GM12872 (cell line): ENCODE results near the gene ATP5PF.

Experiments used
- TF ChIP-seq, protein P1 (sequence below): IDR thresholded peaks from 3 replicates; pipeline ENCODE4 v1.5.1; 2011; ENCODE audit warnings: low read depth, mild to moderate bottlenecking, low read length, moderate library complexity; ENCODE audit not compliant: insufficient read depth

The ATP5PF gene

DNA sequence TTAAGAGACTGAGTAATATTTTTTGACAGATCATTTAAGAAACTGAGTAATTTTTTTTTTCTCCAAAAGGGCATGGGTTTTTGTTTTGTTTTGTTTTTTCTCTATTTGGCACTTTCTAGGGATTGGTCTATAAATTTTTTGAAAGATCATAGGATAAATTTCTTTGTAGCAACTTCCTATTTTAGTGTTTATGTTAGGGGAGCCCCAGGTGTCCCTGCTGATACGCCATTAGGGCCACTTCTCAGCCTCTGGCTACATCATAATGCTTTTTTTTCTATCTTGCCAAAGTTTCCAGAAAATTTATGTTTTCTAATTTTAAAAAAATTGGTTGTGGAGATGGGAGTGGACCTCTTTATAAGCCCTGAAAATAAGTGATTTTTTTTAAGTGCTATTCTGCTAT, 2.7 kb upstream of the ATP5PF start:
- TF ChIP-seq, protein P1, sequence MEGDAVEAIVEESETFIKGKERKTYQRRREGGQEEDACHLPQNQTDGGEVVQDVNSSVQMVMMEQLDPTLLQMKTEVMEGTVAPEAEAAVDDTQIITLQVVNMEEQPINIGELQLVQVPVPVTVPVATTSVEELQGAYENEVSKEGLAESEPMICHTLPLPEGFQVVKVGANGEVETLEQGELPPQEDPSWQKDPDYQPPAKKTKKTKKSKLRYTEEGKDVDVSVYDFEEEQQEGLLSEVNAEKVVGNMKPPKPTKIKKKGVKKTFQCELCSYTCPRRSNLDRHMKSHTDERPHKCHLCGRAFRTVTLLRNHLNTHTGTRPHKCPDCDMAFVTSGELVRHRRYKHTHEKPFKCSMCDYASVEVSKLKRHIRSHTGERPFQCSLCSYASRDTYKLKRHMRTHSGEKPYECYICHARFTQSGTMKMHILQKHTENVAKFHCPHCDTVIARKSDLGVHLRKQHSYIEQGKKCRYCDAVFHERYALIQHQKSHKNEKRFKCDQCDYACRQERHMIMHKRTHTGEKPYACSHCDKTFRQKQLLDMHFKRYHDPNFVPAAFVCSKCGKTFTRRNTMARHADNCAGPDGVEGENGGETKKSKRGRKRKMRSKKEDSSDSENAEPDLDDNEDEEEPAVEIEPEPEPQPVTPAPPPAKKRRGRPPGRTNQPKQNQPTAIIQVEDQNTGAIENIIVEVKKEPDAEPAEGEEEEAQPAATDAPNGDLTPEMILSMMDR, result no peak

DNA sequence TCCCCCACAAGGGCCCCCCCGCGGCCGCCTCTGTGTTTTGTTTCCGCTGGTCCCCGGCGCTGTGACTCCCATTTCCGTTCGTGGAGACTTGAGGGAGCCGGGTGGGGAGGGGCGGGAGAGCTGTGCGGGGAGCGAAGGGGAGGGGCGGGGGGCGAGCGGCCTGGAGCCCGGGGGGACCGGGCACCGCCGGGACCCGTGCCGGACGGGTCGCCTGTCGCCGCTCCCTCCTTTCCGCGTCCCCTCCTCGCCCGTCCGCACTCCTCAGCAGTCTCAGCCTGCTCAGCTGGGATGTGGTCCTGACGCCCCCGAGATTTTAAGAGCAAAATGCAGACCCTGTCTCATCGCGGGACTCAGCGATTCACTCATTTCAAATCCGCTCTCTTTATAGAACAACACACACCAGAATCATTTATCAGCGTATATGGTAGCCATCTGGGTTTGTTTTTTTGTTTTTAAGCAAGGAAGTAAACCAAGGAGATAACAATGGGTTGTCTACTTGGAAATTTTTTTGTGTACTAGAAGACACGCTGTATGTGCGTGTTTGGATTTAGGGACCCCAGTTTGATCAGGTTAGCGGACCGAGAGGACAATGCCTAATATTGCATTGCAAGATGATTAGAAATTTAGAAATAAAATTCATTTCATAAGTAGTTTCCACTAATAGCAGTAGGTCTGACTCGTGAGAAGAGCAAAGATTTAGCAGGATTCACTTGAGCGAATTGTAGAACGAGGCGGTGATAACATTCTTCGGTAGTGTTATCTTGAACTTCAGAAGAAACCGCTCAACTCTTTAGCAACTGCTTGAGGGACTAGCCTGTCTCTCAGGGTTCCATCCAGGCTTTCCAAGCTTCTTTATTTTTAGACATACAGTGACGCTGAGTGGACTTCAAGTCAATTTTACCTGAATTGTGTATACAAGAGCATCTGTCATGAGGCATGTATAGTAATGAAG, 1.2 kb upstream of the ATP5PF start:
- TF ChIP-seq, protein P1, result no peak

DNA sequence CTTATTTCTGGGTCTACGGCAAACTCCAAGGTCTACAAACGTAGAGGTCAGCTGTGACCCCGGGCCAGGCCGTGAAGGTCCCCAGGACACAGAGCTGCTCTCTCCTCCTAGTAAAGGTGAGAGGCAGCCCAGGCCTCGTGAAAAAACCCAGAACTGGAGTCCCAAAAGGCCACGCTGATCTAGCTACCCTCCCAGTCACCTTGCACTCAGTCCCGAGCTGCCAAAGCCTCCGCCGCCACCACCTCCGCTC, 125 bp downstream of the ATP5PF start:
- TF ChIP-seq, protein P1, result no peak

DNA sequence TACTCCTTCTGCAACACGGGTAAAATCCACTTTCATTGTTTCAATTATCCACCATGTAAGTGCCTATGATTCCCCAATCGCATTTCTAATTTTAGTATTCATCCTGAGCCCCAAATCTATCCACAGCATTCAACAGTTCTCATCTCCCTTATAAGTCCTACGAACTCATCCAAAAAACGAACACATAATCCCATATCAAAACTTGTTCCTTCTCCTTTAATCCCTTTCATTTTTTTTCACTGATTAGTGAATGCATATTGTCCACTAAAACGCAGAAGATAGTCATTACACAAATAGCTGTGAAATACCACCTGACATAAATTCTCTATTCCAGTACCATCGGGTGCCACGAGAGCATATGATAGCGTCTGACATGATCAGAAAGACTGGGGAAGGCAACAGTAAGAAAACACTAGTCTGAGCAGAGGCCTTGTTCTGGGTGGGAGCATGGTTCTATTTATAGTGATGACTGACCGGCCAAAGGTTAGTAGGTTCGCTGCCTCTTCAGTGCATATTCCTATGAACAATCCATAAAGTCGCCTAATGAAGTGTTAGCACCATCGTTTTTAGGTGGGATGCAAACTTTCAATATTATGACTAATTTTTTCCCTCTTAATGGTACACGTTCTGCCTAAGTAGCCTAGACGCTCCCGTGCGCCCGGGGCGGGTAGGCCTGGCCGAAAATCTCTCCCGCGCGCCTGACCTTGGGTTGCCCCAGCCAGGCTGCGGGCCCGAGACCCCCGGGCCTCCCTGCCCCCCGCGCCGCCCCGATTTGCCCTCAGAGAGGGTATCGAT, 648 bp downstream of the ATP5PF start:
- TF ChIP-seq, protein P1, result no peak

DNA sequence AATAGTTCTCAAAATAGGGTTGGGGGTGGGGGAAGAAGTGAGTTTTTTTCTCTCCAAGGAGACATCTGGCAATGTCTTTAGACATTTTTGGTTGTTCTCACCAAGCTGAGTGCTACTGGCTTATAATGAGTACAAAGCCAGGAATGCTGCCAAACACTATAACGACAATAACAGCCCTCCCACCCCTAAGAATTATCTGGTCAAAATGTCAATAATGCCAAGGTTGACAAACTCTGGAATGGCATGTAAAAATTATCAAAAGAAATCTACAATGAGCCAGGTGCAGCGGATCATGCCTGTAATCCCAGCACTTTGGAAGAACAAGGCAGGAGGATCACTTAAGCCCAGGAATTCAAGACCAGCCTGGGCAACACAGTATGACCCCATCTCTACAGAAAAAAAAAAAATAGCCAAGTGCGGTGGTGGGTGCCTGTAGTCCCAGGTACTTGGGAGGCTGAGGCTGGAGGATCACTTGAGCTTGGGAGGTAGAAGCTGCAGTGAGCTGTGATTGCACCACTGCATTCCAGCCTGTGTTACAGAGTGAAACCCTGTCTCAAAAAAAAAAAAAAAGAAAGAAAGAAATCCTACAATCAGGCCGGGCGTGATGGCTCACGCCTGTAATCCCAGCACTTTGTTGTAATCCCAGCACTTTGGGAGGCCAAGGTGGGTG, 2.5 kb downstream of the ATP5PF start:
- TF ChIP-seq, protein P1, result no peak

DNA sequence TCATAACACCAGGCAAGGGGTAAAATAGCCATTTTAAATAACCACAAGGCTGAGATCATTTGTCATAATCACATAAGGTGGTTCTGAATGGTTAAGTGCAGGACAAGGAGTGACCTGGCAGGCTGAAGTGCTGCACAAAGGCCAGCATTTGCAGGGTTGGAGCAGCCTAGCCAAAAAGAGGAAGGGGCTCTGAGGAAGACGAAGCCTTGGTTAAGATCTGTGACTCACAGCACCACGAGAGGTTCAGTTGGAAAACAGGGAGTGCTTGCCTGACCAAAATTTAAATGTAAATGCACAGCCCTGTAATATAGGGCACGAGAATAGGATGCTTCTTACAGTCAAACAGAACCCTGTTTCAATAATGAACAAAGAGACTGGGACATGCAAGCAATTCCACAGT, 12.1 kb downstream of the ATP5PF start:
- TF ChIP-seq, protein P1, result no peak

DNA sequence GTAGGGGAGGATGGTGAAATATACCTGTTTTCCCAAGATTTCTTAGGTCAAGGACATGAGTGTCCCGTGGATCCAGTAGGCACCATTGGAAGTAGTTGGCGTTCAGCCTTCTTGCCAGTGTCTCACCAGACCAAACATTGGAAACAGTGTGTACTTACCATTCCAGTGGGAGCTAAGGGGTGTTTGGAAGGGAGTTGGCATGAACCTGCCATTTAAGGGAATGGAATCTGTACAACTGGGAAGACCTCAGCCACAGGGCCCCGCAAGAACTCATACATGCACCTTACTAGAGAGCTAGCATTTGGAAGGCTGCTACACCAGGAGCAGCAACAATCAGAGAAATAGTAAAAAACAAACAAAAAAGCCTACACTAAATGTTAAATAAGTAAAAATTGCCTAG, 12.7 kb downstream of the ATP5PF start:
- TF ChIP-seq, protein P1, result no peak
